ENCODE measurements around the gene UNC5A.

The UNC5A gene

GRCh38 chr5:176847148-176847547 is 36.8 kb downstream of the UNC5A start:
- H3K27me3 ChIP-seq (ENCODE audit: insufficient read depth, low read depth), result peaks cover 52% of the 10 kb centered on the region

GRCh38 chr5:176847726-176848290 is 37.4 kb downstream of the UNC5A start:
- Histone ChIP-seq H3K27me3 (ENCODE audit: insufficient read depth, low read depth) (peaks cover 50% of the 10 kb centered on the region), H2AFZ (ENCODE audit: low read depth) (no peak overlapping the region), H4K20me1 (ENCODE audit: insufficient read depth) (no peaks in the 10 kb centered on the region), H3K9ac (no peak overlapping the region), H3K4me3 (IDR thresholded peaks at IDR 0.05; ENCODE audit: insufficient read depth, low read depth, low read length) (no peak overlapping the region), H3K27ac (no peak overlapping the region), H3K79me2 (ENCODE audit: insufficient read depth, low read depth) (no peaks in the 10 kb centered on the region), H3K4me2 (no peak overlapping the region), H3K36me3 (ENCODE audit: insufficient read depth) (no peaks in the 10 kb centered on the region), H3K4me1 (ENCODE audit: low read depth, poor library complexity, severe bottlenecking) (no peaks in the 10 kb centered on the region)
- no peak for TF ChIP-seq CTCF (conservative IDR thresholded peaks at IDR 0.05; ENCODE audit: low read depth, low read length)

More at GRCh38 chr5:176847148-176847547, 36.8 kb downstream of the UNC5A start:
- Histone ChIP-seq H3K4me3 (IDR thresholded peaks at IDR 0.05; ENCODE audit: insufficient read depth, low read depth, low read length) (no peak overlapping the region), H4K20me1 (ENCODE audit: insufficient read depth) (no peaks in the 10 kb centered on the region), H3K4me2 (no peak overlapping the region), H2AFZ (ENCODE audit: low read depth) (no peak overlapping the region), H3K36me3 (ENCODE audit: insufficient read depth) (no peaks in the 10 kb centered on the region), H3K79me2 (ENCODE audit: insufficient read depth, low read depth) (no peaks in the 10 kb centered on the region), H3K9ac (no peak overlapping the region), H3K27ac (no peak overlapping the region), H3K4me1 (ENCODE audit: low read depth, poor library complexity, severe bottlenecking) (no peaks in the 10 kb centered on the region)
- no peak for TF ChIP-seq CTCF (conservative IDR thresholded peaks at IDR 0.05; ENCODE audit: low read depth, low read length)

DNA sequence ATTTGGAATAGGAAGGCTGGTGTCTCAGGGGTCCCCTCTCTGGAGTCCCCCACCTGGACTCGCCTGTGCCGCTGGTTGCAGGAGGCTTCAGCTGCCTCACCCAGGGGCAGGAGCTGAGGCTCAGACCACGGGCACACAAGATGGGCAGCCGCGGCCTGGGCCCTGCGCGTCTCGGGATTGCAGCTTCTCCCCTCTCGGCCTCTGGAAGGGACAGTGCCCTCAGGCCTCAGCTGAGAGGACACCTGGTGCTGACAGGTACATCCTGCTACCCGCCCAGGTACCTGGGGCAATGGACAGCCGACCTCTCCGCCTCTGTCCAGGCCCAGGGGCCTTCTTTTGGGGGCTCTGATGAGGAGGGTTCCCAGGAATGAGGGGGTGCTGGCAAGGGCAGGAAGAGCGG is 38.3 kb downstream of the UNC5A start:
- Histone ChIP-seq H4K20me1 (ENCODE audit: insufficient read depth) (no peaks in the 10 kb centered on the region), H3K36me3 (ENCODE audit: insufficient read depth) (no peaks in the 10 kb centered on the region), H3K4me3 (IDR thresholded peaks at IDR 0.05; ENCODE audit: insufficient read depth, low read depth, low read length) (no peak overlapping the region), H2AFZ (ENCODE audit: low read depth) (no peak overlapping the region), H3K4me2 (no peak overlapping the region), H3K27me3 (ENCODE audit: insufficient read depth, low read depth) (peaks cover 49% of the 10 kb centered on the region; the same call in 1 of the 2 replicates), H3K27ac (no peak overlapping the region), H3K79me2 (ENCODE audit: insufficient read depth, low read depth) (no peaks in the 10 kb centered on the region), H3K9ac (no peak overlapping the region), H3K4me1 (ENCODE audit: low read depth, poor library complexity, severe bottlenecking) (no peaks in the 10 kb centered on the region)
- no peak for TF ChIP-seq CTCF (conservative IDR thresholded peaks at IDR 0.05; ENCODE audit: low read depth, low read length)

DNA sequence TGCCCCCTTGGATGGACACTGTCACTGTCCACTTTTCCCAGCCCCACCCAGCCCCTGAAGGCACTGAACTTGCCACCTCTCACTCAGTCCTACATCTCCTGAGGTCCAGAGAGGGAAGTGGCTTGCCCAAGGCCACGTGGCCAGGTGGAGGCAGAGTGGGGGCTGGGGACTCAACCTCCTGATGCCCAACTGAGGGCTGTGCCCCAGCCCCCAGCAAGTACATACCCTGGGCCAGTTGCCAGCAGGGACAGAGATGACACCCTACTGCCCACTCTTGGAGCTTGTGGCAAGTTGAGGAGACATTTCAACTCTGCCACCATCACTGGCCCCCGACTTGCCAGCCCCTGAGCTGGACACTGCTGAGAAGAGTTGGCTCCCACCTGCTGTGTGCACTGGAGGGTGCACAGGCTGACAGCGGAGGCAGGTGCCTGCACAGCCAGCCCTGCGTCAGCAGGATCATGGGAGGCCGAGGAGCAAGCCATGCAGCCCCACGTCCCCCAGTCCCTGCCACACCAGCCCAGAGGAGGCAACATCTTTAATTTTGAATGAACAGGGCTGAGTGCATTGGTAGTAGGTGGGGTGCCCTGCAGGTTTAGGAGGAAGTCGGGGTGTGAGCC is 39.4 kb downstream of the UNC5A start:
- Histone ChIP-seq H3K9ac (no peak overlapping the region), H3K4me3 (IDR thresholded peaks at IDR 0.05; ENCODE audit: insufficient read depth, low read depth, low read length) (no peak overlapping the region), H3K36me3 (ENCODE audit: insufficient read depth) (no peaks in the 10 kb centered on the region), H3K4me2 (no peak overlapping the region), H2AFZ (ENCODE audit: low read depth) (no peak overlapping the region), H3K4me1 (ENCODE audit: low read depth, poor library complexity, severe bottlenecking) (no peaks in the 10 kb centered on the region), H3K79me2 (ENCODE audit: insufficient read depth, low read depth) (no peaks in the 10 kb centered on the region), H4K20me1 (ENCODE audit: insufficient read depth) (no peaks in the 10 kb centered on the region), H3K27me3 (ENCODE audit: insufficient read depth, low read depth) (peaks cover 51% of the 10 kb centered on the region; the same call in 1 of the 2 replicates), H3K27ac (no peak overlapping the region)
- TF ChIP-seq CTCF (conservative IDR thresholded peaks at IDR 0.05; ENCODE audit: low read depth, low read length), result no peak

Data from KMS-11 (cell line).